Natural killer cell (primary cell): ENCODE results near the gene MRPS11. TPM values are rescaled to one million over a fixed set of nuclear protein-coding genes. Genes with fewer than 3 reads are reported as not detected.

Source experiments
- ATAC-seq, 3 donors: fragments of 150-1000 bp in 2 of 3; fragments of 200-7000 bp in 1 of 3; cut with Tn5 transposase; 1 replicate in 1 of 3; 2 replicates in 2 of 3; pipeline ENCODE4 v1.10.0; 2021; ENCODE audit warnings: mild to moderate bottlenecking in 2 of 3, moderate library complexity in 2 of 3
- DNase-seq, 2 donors: peaks; one replicate each; pipeline versions ENCODE4 v3.0.0 to v3.0.0-alpha.2; 2013 to 2021; ENCODE audit warnings: mixed read lengths in 1 of 2
- H3K27ac ChIP-seq: one replicate; pipeline ENCODE4 v1.5.1; 2013; ENCODE audit warnings: mild to moderate bottlenecking, low read length
- H3K27me3 ChIP-seq: one replicate; pipeline ENCODE4 v1.6.1; 2013; ENCODE audit warnings: low read length; ENCODE audit not compliant: control insufficient read depth, insufficient read depth
- H3K36me3 ChIP-seq: one replicate; pipeline ENCODE4 v1.6.1; 2013; ENCODE audit warnings: low read length; ENCODE audit not compliant: control insufficient read depth, insufficient read depth
- H3K4me1 ChIP-seq: one replicate; pipeline ENCODE4 v1.6.1; 2013; ENCODE audit warnings: low read length; ENCODE audit not compliant: control insufficient read depth, insufficient read depth
- H3K4me3 ChIP-seq: one replicate; pipeline ENCODE4 v1.5.1; 2013; ENCODE audit warnings: low read length
- H3K9me3 ChIP-seq: one replicate; pipeline ENCODE4 v1.6.1; 2013; ENCODE audit warnings: low read length; ENCODE audit not compliant: control insufficient read depth, insufficient read depth
- H3K27ac Mint-ChIP-seq, 2 donors: one replicate each; pipeline ENCODE4 v1.8.0; 2022; ENCODE audit warnings: mild to moderate bottlenecking in 2 of 2, mixed read lengths in 2 of 2, moderate library complexity in 1 of 2
- H3K27me3 Mint-ChIP-seq, 2 donors: one replicate each; pipeline ENCODE4 v1.8.0; 2022; ENCODE audit warnings: low read depth in 2 of 2, mixed read lengths in 2 of 2
- H3K36me3 Mint-ChIP-seq: one replicate; pipeline ENCODE4 v1.8.0; 2022; ENCODE audit warnings: mixed read lengths
- H3K4me1 Mint-ChIP-seq, 2 donors: one replicate each; pipeline ENCODE4 v1.8.0; 2022; ENCODE audit warnings: mixed read lengths in 2 of 2
- H3K4me3 Mint-ChIP-seq: one replicate; pipeline ENCODE4 v1.8.0; 2022; ENCODE audit warnings: mild to moderate bottlenecking, moderate library complexity, mixed read lengths
- H3K9me3 Mint-ChIP-seq, 2 donors: one replicate each; pipeline ENCODE4 v1.8.0; 2022; ENCODE audit warnings: mixed read lengths in 2 of 2
- WGBS: methylation state at CpG from one replicate; pipeline ENCODE4 v1.1.7; 2013; ENCODE audit warnings: missing lambda C conversion rate; ENCODE audit not compliant: insufficient coverage; 5-methylcytosine and 5-hydroxymethylcytosine counted together
- intact Hi-C: fragments of 100-400 bp; cut with micrococcal nuclease; formaldehyde crosslinking; loops from one replicate; pipeline ENCODE4 v1.14.2; 2022
- total RNA-seq, 4 donors: library from RNA; stranded (reverse); fragments of 120-200 nt in 1 of 4; gene quantifications; one replicate each; pipeline versions ENCODE4 v1.2.3 to v1.2.4, GENCODE V29; 2013 to 2022
- TF ChIP-seq, protein P1 (sequence below): fragments of 200-600 bp; IDR thresholded peaks from one replicate; pipeline ENCODE4 v1.8.0; 2022; ENCODE audit warnings: antibody characterized with exemption

Gene MRPS11
- total RNA-seq, 3 donors from 2014 or later (not counting 1 experiment from before 2014, with no cell fraction given): 17.0 to 27.6 (median 22.4) TPM

GRCh38 chr15:88426304-88426703, 41.2 kb upstream of the MRPS11 start:
- Mint-ChIP-seq H3K27me3 (peaks cover 7 to 11% of the 10 kb centered on the region in 2 donors), H3K4me1 (no peaks in the 10 kb centered on the region), H3K4me3 (no peak overlapping the region), H3K27ac (no peak overlapping the region), H3K9me3 (no peaks in the 10 kb centered on the region), H3K36me3 (no peaks in the 10 kb centered on the region)
- H3K4me3 ChIP-seq: no peak overlapping the region
- H3K27ac ChIP-seq: no peak overlapping the region
- H3K27me3 ChIP-seq: no peaks in the 10 kb centered on the region
- H3K9me3 ChIP-seq: no peaks in the 10 kb centered on the region
- TF ChIP-seq, protein P1, sequence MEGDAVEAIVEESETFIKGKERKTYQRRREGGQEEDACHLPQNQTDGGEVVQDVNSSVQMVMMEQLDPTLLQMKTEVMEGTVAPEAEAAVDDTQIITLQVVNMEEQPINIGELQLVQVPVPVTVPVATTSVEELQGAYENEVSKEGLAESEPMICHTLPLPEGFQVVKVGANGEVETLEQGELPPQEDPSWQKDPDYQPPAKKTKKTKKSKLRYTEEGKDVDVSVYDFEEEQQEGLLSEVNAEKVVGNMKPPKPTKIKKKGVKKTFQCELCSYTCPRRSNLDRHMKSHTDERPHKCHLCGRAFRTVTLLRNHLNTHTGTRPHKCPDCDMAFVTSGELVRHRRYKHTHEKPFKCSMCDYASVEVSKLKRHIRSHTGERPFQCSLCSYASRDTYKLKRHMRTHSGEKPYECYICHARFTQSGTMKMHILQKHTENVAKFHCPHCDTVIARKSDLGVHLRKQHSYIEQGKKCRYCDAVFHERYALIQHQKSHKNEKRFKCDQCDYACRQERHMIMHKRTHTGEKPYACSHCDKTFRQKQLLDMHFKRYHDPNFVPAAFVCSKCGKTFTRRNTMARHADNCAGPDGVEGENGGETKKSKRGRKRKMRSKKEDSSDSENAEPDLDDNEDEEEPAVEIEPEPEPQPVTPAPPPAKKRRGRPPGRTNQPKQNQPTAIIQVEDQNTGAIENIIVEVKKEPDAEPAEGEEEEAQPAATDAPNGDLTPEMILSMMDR: no peak
- WGBS: 78% methylated on average over 2 of the region's 2 CpGs
- ATAC-seq: no peak
- intact Hi-C loops: no loop called here
- DNase-seq: no peak
- no peaks in the 10 kb centered on the region for H3K4me1 ChIP-seq
- H3K36me3 ChIP-seq: no peaks in the 10 kb centered on the region

DNA sequence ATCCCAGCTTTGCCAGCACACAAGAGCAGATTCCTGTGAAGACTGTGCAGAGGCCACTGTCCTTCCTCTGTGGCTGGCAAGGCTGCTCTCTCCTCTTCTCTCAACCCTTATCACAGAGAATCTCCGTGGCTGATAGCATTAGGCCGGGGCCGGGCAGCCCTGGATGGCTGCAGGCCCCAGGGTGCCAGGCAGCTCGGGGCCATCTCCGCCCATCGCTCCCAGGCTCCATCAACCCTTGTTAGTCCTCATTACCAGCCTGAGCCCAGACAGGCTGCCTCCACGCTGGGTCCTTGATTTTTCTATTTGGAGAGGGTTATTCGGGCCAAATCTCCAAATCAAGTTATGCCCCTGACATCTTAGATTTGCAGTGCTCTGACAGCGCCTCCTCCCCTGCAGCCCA, 39.5 kb upstream of the MRPS11 start:
- no peaks in the 10 kb centered on the region for H3K9me3 Mint-ChIP-seq
- peaks cover 11 to 15% of the 10 kb centered on the region in 2 donors for H3K27me3 Mint-ChIP-seq
- whole genome bisulfite sequencing: 58% methylated on average over 9 of the region's 9 CpGs
- H3K4me3 ChIP-seq: no peak overlapping the region
- no peaks in the 10 kb centered on the region for H3K4me1 ChIP-seq
- ATAC-seq (no peak), DNase-seq (no peak)
- no peaks in the 10 kb centered on the region for H3K4me1 Mint-ChIP-seq
- H3K36me3 Mint-ChIP-seq: no peaks in the 10 kb centered on the region
- no peaks in the 10 kb centered on the region for H3K27me3 ChIP-seq
- no peak overlapping the region for H3K27ac ChIP-seq
- TF ChIP-seq, protein P1: no peak
- intact Hi-C loops: no loop called here
- H3K4me3 Mint-ChIP-seq: no peak overlapping the region
- no peaks in the 10 kb centered on the region for H3K36me3 ChIP-seq
- H3K27ac Mint-ChIP-seq: no peak overlapping the region
- H3K9me3 ChIP-seq: no peaks in the 10 kb centered on the region

DNA sequence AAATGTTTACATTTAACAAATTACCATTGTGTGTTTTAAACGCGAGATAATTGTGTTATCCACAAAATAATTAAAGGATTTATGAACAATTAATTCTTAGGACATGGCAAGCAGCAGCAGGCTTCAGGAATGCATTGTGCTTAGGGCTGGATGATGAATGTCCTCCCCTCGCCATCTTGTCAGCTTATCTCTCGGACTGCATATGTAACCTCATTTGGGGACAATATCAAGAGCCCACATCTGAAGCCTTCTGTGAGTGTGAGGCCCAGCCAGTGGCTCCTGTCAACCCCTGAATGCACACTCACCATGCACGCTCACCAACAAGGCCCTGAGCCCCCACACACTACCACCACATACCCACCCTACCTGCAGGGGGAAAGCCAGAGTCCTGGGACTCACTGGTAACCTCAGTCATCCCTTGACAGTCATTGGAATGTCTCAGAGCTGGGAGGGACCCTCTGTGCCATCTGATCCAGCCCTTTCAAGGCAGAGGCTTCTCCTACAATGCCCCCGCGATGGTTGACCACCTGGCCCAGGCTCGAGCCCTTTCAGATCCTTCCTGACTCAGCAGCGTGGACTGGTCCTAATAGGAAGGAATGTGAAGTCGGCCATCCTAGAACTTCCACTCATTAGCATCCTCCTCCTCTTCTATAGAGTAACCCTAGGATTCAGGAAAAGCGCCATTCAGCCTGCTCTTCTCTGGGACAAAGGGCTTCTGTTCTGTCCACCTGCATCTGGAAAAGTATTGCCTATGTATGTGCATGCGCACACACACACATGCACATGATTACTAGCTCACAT, 38.5 kb upstream of the MRPS11 start:
- no peak overlapping the region for H3K27ac ChIP-seq
- H3K36me3 Mint-ChIP-seq: no peaks in the 10 kb centered on the region
- intact Hi-C loops: no loop called here
- no peaks in the 10 kb centered on the region for H3K9me3 Mint-ChIP-seq
- no peaks in the 10 kb centered on the region for H3K4me1 ChIP-seq
- TF ChIP-seq, protein P1: no peak
- no peak for ATAC-seq
- DNase-seq: no peak
- 88% methylated on average over 12 of the region's 12 CpGs for WGBS
- no peaks in the 10 kb centered on the region for H3K4me1 Mint-ChIP-seq
- no peaks in the 10 kb centered on the region for H3K27me3 ChIP-seq
- no peaks in the 10 kb centered on the region for H3K36me3 ChIP-seq
- no peak overlapping the region for H3K4me3 ChIP-seq
- H3K27me3 Mint-ChIP-seq: peaks cover 11 to 24% of the 10 kb centered on the region in 2 donors
- no peaks in the 10 kb centered on the region for H3K9me3 ChIP-seq
- no peak overlapping the region for H3K27ac Mint-ChIP-seq
- no peak overlapping the region for H3K4me3 Mint-ChIP-seq

- Mint-ChIP-seq H3K4me3 (no peak overlapping the region), H3K27ac (no peak overlapping the region), H3K4me1 (no peaks in the 10 kb centered on the region), H3K9me3 (no peaks in the 10 kb centered on the region), H3K27me3 (peaks cover 11 to 24% of the 10 kb centered on the region in 2 donors), H3K36me3 (no peaks in the 10 kb centered on the region)
- no peak for ATAC-seq
- Histone ChIP-seq H3K27me3 (no peaks in the 10 kb centered on the region), H3K36me3 (no peaks in the 10 kb centered on the region), H3K9me3 (no peaks in the 10 kb centered on the region), H3K27ac (no peak overlapping the region), H3K4me1 (no peaks in the 10 kb centered on the region), H3K4me3 (no peak overlapping the region)
- intact Hi-C loops: no loop called here
- TF ChIP-seq, protein P1: no peak
- no peak for DNase-seq
These were observed 37.5 kb upstream of the MRPS11 start for GRCh38 chr15:88430051-88430450.
